Left hindlimb (tissue), 1 donor: ENCODE data around the gene AKNAD1.
"Not testable (repeated sequence)": the region's sequence is repeated elsewhere in the genome, so short reads cannot be mapped to it uniquely, and the experiment has no call there.

ENCODE experiments used
- DNase-seq: peaks from one replicate; pipeline ENCODE4 v3.0.0-alpha.2; 2018

Gene AKNAD1

GRCh38 chr1:108829498-108829916, 27.4 kb downstream of the AKNAD1 start:
- DNase-seq = no peak

GRCh38 chr1:108828074-108828961, 28.6 kb downstream of the AKNAD1 start:
- peak; percentile 71 for DNase-seq

DNA sequence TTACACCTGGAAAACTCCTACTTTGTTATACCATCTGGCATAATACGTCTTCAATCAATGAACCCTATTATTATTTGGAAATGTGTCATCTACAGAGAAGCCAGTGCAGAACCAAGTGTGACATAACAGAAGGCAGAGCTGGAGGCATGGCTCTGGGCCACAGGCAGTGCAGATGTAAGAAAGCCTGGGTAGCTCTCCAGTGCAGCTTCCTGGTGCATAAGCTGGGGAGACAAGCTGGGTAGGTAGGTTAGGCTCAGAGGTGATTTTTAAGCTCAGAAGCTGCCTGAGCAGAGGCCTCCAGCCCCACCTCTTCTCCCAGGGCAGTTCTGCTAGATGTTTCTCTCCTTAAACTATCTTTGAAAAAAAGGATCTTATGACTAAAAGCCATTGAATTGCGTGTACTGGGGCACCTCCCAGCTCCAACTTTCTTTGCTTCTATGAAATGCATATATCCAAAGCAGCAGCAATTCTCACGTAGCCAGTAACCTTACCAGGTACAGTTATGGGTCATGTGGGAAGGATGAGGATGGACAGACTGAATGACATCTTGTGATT, 30.7 kb downstream of the AKNAD1 start:
- DNase-seq = no peak

DNA sequence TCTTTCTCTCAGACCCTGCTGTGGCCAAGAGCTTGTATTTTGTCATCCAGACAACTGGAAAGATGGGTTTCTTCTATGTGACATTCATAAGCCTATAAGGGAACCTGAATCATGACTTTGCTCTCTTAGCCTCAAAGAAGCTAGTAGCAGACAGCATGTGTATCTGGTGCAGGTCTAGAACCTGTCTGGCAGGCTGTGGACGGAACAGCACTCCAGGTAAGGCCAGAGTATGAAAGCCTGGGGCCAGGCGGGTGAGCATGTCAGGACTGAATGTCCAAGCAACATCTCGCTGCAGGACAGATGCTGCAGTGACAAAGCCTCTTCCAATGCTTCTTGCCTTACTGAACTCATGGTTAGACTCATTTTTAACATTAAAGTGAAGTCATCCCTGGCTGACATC, 32.8 kb downstream of the AKNAD1 start:
- DNase-seq = no peak

DNA sequence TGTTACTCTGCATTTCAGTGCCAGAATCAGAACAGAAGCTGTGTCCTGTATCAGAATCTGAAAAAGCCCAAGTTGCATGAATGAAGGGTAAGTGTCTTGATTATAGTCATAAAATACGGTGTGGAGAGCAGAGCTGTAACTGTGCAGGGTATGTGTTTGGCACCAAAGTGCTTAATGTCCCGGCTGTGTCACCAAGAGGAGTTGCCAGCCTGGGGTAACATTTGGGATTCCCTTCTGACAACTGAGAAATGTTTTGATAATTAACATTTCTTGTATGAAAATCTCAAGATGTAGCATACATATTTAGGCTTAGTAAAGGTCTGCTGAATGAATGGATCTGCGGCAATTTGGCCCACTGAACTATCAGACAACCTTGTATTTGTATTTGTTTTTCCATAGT, 33.3 kb downstream of the AKNAD1 start:
- DNase-seq = no peak

DNA sequence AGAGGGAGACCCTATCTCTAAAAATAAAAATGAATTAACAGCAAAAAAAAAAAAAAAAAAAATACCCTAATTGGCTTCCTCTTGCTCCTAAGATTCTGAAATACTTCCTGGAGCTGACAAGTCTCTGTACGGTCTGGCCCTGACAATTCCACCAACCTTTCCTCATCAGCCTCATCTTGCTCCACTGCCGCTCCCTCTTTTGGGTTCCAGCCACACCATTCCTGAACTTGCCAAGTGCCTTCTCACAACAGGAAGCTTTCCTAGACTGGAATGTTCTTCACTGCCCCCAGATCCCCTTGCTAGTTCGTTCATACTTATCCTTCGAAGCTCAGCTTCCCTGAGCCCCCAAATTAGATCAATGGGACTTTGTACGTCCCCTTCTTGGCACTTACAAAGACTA, 37.0 kb downstream of the AKNAD1 start:
- DNase-seq = no peak

DNA sequence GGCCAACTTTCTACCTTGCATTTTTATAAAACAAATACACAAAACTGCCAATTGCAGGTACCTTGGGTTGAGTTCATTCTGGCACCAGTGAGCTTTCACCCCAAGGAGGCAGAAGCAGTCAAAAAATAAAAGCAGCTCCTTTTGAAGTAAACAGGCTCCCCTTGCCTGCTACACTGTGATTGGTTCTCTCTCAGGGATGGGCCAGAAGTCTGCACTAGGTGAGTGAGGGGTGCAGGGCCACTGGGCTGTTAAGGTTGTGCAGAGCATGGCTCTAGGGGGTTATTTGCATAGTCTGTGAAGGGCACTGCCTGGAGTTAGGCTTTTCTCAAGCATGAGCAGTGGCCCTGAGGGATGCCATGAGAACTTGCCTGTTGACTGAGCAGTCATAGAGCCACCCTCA, 39.1 kb downstream of the AKNAD1 start:
- no peak for DNase-seq

DNA sequence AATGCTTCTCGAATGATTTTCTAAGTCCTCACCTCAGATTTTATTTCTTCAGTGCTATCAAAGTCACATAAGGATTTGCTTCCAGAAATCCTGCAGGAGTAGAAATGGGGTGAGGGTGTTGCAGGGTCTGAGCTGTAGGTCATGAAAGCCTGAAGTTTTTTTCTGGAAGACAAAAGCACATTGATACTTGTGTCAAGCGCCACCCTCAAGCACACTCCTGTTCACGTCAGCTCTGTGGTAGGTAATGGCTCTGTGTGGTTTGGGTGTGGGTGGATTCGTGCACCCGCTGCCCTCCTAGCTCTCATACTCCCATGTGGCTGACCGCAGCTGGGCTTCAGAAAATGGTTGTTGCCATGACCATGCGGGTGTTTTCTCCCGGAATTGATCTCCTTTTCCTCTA, 39.9 kb downstream of the AKNAD1 start:
- peak; percentile 86 for DNase-seq

DNA sequence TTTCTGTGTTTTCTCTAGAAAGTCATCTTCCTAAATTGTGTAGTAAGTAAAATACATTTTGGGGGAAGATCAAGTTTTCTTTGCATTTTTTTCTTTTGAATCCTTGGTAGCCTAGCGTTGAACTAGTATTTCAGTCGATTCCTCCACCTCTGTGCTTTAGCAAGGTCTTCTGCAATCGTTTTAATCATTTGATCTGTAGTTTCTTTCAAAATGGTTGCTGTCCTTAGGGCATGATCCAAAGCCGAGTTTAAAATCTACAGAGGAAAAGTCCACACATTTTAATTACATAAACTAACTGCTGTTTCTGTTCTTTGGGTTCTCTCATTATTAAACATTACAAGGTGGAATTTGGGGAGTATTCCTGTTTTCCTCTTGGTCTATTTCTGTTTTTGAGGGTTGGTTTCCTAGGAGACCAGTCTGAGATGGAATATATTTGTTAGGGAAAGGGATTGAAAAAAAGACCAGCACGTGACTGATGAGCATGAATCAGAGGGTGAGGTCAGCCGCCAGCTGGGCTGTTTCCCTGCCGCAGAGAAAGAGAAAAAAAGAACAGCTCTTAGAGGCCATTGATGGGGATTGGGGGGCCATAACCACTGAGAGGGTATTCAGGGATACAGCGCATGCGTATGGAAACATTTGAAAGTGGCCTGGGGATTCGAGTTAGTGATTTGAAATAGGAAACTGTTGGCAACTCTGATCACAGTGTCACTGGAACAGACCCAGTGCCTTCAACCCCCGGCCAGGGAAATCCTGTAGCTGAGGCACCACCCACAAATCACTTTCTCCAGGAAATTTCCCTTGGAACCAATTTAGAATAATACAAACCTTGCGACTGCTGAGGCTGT, 40.6 kb downstream of the AKNAD1 start:
- peak; percentile 94 for DNase-seq

DNA sequence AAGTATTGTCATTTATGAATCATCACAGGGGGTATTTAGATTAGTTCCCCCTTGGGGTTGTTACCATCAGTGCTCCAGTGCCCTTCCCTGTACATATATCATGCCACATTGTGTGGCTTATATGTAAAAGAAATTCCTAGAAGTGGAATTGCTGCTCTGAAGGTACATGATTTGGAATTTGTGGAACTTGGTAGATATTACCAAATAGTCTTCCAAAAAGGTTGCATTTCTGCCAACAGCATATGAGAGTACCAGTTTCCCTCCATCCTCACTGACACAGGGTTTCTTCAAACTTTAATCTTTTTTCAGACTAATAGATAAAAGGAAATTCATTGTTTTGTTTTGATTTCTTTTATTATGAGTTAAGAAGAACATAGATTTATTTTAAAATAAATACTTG, 41.3 kb downstream of the AKNAD1 start:
- DNase-seq = no peak

- no peak for DNase-seq
Measured at GRCh38 chr1:108814343-108815125, 42.4 kb downstream of the AKNAD1 start.

- no peak for DNase-seq
Measured at GRCh38 chr1:108813326-108813725, 43.6 kb downstream of the AKNAD1 start.

DNA sequence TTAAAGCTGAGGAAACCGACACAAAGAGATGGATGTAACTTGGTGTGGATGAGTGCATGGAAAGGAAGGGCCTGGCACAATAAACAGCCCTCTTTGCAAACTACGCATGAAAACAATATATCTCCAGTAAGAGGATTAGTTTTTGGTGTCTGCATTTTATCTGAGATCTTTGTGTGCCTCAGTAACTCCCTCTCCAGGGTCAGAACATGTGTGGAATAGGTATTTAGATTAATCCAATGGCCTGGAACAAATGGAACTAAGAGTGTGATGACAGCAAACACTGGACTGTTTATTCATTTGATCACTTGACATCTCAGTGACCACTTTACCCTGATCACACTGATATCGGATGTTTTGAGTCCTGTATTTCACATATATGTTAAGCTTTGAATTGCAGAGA, 45.3 kb downstream of the AKNAD1 start:
- no peak for DNase-seq

DNA sequence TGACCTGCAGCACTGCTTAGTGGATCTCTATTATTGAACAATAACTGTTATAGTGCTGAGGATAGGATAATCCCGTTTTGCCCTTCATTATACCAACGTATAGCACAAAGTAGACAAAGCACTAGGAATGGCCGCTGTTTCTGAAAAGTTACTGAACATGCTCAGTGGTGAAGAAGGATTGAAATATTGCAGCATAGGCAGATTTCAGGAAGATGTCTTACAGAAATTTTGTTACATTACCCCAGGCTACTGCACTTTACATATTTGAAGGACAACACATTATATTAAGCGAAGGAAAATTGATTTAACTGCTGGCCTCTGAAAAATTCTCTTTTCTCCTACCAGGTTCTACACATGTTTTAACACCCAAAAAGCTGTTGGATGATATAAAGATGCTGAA, 48.5 kb downstream of the AKNAD1 start:
- DNase-seq = no peak

DNA sequence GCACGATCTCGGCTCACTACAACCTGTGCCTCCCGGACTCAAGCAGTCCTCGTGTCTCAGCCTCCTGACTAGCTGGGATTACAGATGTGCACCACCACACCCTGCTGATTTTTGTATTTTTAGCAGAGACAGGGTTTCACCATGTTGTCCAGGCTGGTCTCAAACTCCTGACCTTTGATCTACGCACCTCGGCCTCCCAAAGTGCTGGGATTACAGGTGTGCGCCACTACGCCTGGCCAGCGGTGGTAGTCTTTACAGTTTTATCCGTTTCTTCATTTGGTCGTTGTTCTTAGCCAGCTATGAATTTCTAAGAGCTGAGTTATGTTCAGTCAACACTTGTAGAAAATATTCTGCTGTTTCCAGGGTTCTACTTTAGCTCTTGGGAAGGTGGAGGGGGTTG, 53.3 kb downstream of the AKNAD1 start:
- DNase-seq = no peak

DNA sequence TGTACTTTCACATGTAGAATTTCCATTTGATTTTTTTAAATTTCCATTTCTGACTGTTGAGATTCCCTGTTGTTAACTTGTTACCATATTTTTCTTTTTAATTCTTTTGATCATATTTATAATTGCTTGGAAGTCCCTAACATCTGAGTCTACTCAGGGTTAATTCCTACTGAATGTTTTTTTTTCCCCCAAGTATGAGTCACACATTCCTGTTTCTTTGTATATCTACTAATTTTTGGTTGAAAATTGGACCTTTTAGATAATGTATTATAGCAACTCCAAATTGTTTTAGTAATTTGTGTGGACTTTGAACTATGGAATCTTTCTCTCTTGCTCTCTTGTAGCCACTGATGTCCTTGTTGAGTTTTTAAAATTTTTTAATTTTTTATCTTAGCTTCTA, 55.8 kb downstream of the AKNAD1 start:
- DNase-seq = no peak

GRCh38 chr1:108799001-108799400, 57.9 kb downstream of the AKNAD1 start:
- no peak for DNase-seq

DNA sequence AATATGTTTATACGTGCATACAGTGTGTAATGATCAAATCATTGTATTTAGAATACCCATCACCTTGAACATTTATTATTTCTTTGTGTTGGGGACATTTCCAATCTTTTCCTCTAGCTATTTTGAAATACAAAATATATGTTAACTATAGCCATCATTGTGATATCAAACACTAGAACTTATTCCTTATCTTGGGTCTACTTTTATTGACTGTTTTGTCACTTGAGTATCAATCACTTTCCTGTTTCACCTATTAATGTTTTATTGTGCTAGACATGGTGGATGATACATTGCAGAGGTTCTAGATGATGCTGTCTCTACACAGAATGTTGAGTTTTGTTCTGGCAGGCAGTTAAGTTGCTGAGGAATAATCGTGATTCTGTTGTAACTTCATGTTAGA, 64.5 kb downstream of the AKNAD1 start:
- no peak for DNase-seq

- DNase-seq = no peak
Measured at GRCh38 chr1:108791790-108792189, 65.1 kb downstream of the AKNAD1 start.

- no peak for DNase-seq
Measured at GRCh38 chr1:108785880-108786279, 71.0 kb downstream of the AKNAD1 start.

DNA sequence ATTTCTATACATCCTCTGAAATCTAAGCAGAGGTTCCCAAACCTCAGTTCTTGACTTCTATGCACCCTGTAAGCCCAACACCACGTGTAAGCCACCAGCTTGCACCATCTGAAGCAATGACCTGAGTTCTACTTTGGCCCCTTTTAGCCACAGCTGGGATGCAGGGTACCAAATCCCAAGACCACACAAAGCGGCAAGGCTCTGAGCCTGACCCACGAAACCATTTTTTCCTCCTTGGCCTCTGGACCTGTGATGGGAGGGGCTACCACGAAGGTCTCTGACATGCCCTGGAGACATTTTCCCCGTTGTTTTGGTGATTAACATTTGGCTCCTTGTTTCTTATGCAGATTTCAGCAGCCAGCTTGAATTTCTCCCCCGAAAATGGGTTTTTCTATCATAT, 71.6 kb downstream of the AKNAD1 start:
- DNase-seq = no peak

GRCh38 chr1:108781575-108781944, 75.3 kb downstream of the AKNAD1 start:
- DNase-seq = not testable (repeated sequence)
